Measurements from ENCODE around the gene CNTLN. TPM values are rescaled to one million over a fixed set of nuclear protein-coding genes. Genes with fewer than 3 reads are reported as not detected.

Gene CNTLN
- total and polyA plus RNA-seq, 2 of the 13 experiments (the other 11 are each of a cell fraction or from before 2014, with no cell fraction given), result 1.5 to 5.7 TPM

GRCh38 chr9:17134396-17135294, at the start of gene CNTLN (continued):
- TF ChIP-seq ZBTB4 (CRISPR knock-in tag; IDR thresholded peaks at IDR 0.05; ENCODE audit: borderline replicate concordance), result peak; percentile 21; the same call in 1 of the 2 replicates
- TF ChIP-seq GMEB2 (CRISPR knock-in tag; IDR thresholded peaks at IDR 0.05; ENCODE audit: low read depth), result no peak
- 0 out of 2 replicates have a peak, but pooled peaks have one; percentile 22 for TF ChIP-seq HIVEP1 (CRISPR knock-in tag; IDR thresholded peaks at IDR 0.05)
- TF ChIP-seq HNRNPLL (IDR thresholded peaks at IDR 0.05; ENCODE audit: low read depth, low read length, poor library complexity, severe bottlenecking), result peak; percentile 50
- no peak for TF ChIP-seq GRHL1 (CRISPR knock-in tag; conservative IDR thresholded peaks at IDR 0.05)
- 0 out of 2 replicates have a peak, but pooled peaks have one; percentile 55 for TF ChIP-seq ZBTB43 (CRISPR knock-in tag; conservative IDR thresholded peaks at IDR 0.05)
- 0 out of 2 replicates have a peak, but pooled peaks have one; percentile 11 for TF ChIP-seq ZNF263 (CRISPR knock-in tag; IDR thresholded peaks at IDR 0.05)
- no peak for TF ChIP-seq HCFC1 (IDR thresholded peaks at IDR 0.05; ENCODE audit: low read depth, low read length)
- no peak for TF ChIP-seq TEF (CRISPR knock-in tag; IDR thresholded peaks at IDR 0.05)
- peak; percentile 74 for TF ChIP-seq SALL1 (CRISPR knock-in tag; IDR thresholded peaks at IDR 0.05)
- peak; percentile 88; the same call in 1 of the 2 replicates for TF ChIP-seq E2F2 (CRISPR knock-in tag; IDR thresholded peaks at IDR 0.05; ENCODE audit: borderline replicate concordance)
- peak; percentile 51; the same call in 1 of the 2 replicates for TF ChIP-seq ZNF788 (CRISPR knock-in tag; IDR thresholded peaks at IDR 0.05; ENCODE audit: borderline replicate concordance)
- TF ChIP-seq HINFP (CRISPR knock-in tag; IDR thresholded peaks at IDR 0.05; ENCODE audit: low read depth), result no peak
- 0 out of 2 replicates have a peak, but pooled peaks have one; percentile 33 for TF ChIP-seq ZNF138 (CRISPR knock-in tag; IDR thresholded peaks at IDR 0.05; ENCODE audit: low read depth)
